Endothelial cell of umbilical vein (primary cell): ENCODE measurements around the gene KCNH1. TPM values are rescaled to one million over a fixed set of nuclear protein-coding genes. Genes with fewer than 3 reads are reported as not detected.

ENCODE experiments used
- BruUV-seq: library from RNA; stranded (reverse); fragments of 400-500 nt; replicated peaks from 2 replicates; lab custom pipeline; 2021; lab: Mats Ljungman, UMichigan
- CTCF ChIA-PET: fragments of 300-600, 350-600 bp; sonication (Branson Sonifier 250); formaldehyde crosslinking; loops from one replicate; lab custom pipeline; 2021; ENCODE audit warnings: antibody characterized with exemption, inconsistent platforms; lab: Charles Lee
- POLR2A ChIA-PET: fragments of 300-600, 350-600 bp; sonication (Branson Sonifier 250); formaldehyde crosslinking; loops from one replicate; lab custom pipeline; 2021; ENCODE audit warnings: antibody characterized with exemption, inconsistent platforms; lab: Charles Lee
- DNase-seq: peaks from one replicate; pipeline ENCODE4 v3.0.0-alpha.2; 2011; ENCODE audit warnings: low read depth, low spot score
- FAIRE-seq: peaks from 2 replicates; lab custom pipeline; 2011; peaks lifted over from hg19 to GRCh38; lab: Jason Lieb, UNC
- H2AFZ ChIP-seq: 2 replicates; pipeline ENCODE4 v1.6.0; 2012; ENCODE audit warnings: low read depth, low read length, control low read depth, inconsistent platforms
- H3K27ac ChIP-seq: 2 replicates; pipeline ENCODE4 v1.5.1; 2011; ENCODE audit warnings: low read depth, mild to moderate bottlenecking, control low read depth, low read length, moderate library complexity; ENCODE audit not compliant: insufficient read depth
- H3K27me3 ChIP-seq, 2 experiments: 2 replicates each; pipeline versions ENCODE4 v1.6.0 to v1.6.1; 2011; ENCODE audit warnings: low read length in 2 of 2, mixed read lengths in 1 of 2; ENCODE audit not compliant: control insufficient read depth in 2 of 2, insufficient read depth in 2 of 2
- H3K36me3 ChIP-seq, 2 experiments: 2 replicates in 1 of 2; 3 replicates in 1 of 2; pipeline ENCODE4 v1.5.1; 2011; ENCODE audit warnings: low read length in 2 of 2, mild to moderate bottlenecking in 1 of 2, moderate library complexity in 1 of 2; ENCODE audit not compliant: control insufficient read depth in 2 of 2, insufficient read depth in 2 of 2; ENCODE audit errors: extremely low read depth in 1 of 2
- H3K4me1 ChIP-seq: 3 replicates; pipeline ENCODE4 v1.5.1; 2011; ENCODE audit warnings: mild to moderate bottlenecking, low read length; ENCODE audit not compliant: control insufficient read depth, insufficient read depth; ENCODE audit errors: extremely low read depth
- H3K4me2 ChIP-seq: 2 replicates; pipeline ENCODE4 v1.6.1; 2011; ENCODE audit warnings: low read length, control low read depth, mixed read lengths; ENCODE audit not compliant: insufficient read depth
- H3K4me3 ChIP-seq, 3 experiments: fragments of 200-600 bp in 1 of 3; sonication (generic), shearing (Covaris generic) in 1 of 3; replicated peaks in 1 of 3; 2 replicates each; pipeline ENCODE4 v1.5.1; 2011 to 2016; ENCODE audit warnings: control low read depth in 3 of 3, low read length in 3 of 3, mild to moderate bottlenecking in 2 of 3, inconsistent platforms in 1 of 3, low read depth in 1 of 3, moderate library complexity in 1 of 3; ENCODE audit not compliant: insufficient read depth in 1 of 3
- H3K79me2 ChIP-seq: 2 replicates; pipeline ENCODE4 v1.6.0; 2012; ENCODE audit warnings: low read length, inconsistent platforms; ENCODE audit not compliant: control insufficient read depth, insufficient read depth
- H3K9ac ChIP-seq: replicated peaks from 2 replicates; pipeline ENCODE3; 2011; ENCODE audit warnings: low read length, control low read depth; ENCODE audit not compliant: insufficient read depth; ENCODE audit errors: extremely low read depth
- H3K9me1 ChIP-seq: replicated peaks from 3 replicates; pipeline ENCODE4 v1.6.0; 2011; ENCODE audit warnings: mild to moderate bottlenecking, low read length; ENCODE audit not compliant: control insufficient read depth, insufficient read depth; ENCODE audit errors: extremely low read depth
- H3K9me3 ChIP-seq: replicated peaks from 2 replicates; pipeline ENCODE4 v1.5.1; 2012; ENCODE audit warnings: low read length, inconsistent platforms; ENCODE audit not compliant: control insufficient read depth, insufficient read depth
- H4K20me1 ChIP-seq: replicated peaks from 2 replicates; pipeline ENCODE3; 2011; ENCODE audit warnings: mild to moderate bottlenecking, low read length; ENCODE audit not compliant: control insufficient read depth, insufficient read depth; ENCODE audit errors: extremely low read depth
- EZH2 ChIP-seq: IDR thresholded peaks from 2 replicates; pipeline ENCODE4 v1.6.1; 2012; ENCODE audit warnings: borderline replicate concordance, low read depth, mild to moderate bottlenecking, moderate library complexity, low read length, inconsistent platforms; ENCODE audit not compliant: severe bottlenecking
- FOS ChIP-seq: IDR thresholded peaks from 2 replicates; pipeline ENCODE4 v1.6.1; 2011; ENCODE audit warnings: mild to moderate bottlenecking, low read length, moderate library complexity, borderline replicate concordance; ENCODE audit not compliant: insufficient read depth
- GATA2 ChIP-seq: IDR thresholded peaks from 2 replicates; pipeline ENCODE4 v1.7.0; 2011; ENCODE audit warnings: low read depth, mild to moderate bottlenecking, moderate library complexity, mixed read lengths, low read length; ENCODE audit not compliant: insufficient read length, insufficient read depth
- JUN ChIP-seq: IDR thresholded peaks from 2 replicates; pipeline ENCODE4 v1.6.1; 2011; ENCODE audit warnings: borderline replicate concordance, low read depth; ENCODE audit not compliant: insufficient read length, insufficient read depth
- MYC ChIP-seq: IDR thresholded peaks from one replicate; pipeline ENCODE4 v1.6.1; 2011; ENCODE audit warnings: mild to moderate bottlenecking, low read depth, low read length
- POLR2A ChIP-seq: IDR thresholded peaks from 2 replicates; pipeline ENCODE4 v1.6.1; 2012; ENCODE audit warnings: low read depth, mild to moderate bottlenecking, control low read depth, low read length
- POLR2AphosphoS5 ChIP-seq: IDR thresholded peaks from 2 replicates; pipeline ENCODE4 v1.6.1; 2012; ENCODE audit warnings: low read depth, mild to moderate bottlenecking, control low read depth, low read length, moderate library complexity; ENCODE audit not compliant: insufficient read depth
- dilution Hi-C: fragments of 300-500 bp; cut with MboI; formaldehyde crosslinking; loops from one replicate; pipeline ENCODE4 v1.15.0; 2019; ENCODE audit warnings: low sequenced_read_pairs; ENCODE audit not compliant: extremely low pct_ligation_motif_present
- intact Hi-C: fragments of 100-400 bp; cut with micrococcal nuclease; formaldehyde crosslinking; loops from one replicate; pipeline ENCODE4 v1.10.0; 2022
- polyA plus RNA-seq, 4 experiments: library from polyadenylated mRNA; depleted of rRNA in 3 of 4; stranded (reverse) in 3 of 4; unstranded in 1 of 4; fragments of >200 nt; gene quantifications; 2 replicates each; pipeline versions ENCODE4 v1.2.1 to v1.2.3, GENCODE V29; 2011 to 2012; ENCODE audit warnings: missing spikeins in 1 of 4
- total RNA-seq: library from RNA; stranded (reverse); gene quantifications from 2 replicates; pipeline ENCODE4 v1.2.3, GENCODE V29; 2021
- TF ChIP-seq, protein P1 (sequence below), 2 donors: IDR thresholded peaks; 1 replicate in 1 of 2; 2 replicates in 1 of 2; pipeline ENCODE4 v1.5.1; 2011; ENCODE audit warnings: low read length in 2 of 2, mild to moderate bottlenecking in 2 of 2, moderate library complexity in 2 of 2, control low read depth in 1 of 2, inconsistent platforms in 1 of 2, low read depth in 1 of 2; ENCODE audit not compliant: insufficient read depth in 1 of 2; ENCODE audit errors: extremely low read depth in 1 of 2
- TF ChIP-seq, protein P2 (sequence below): IDR thresholded peaks from 2 replicates; pipeline ENCODE4 v1.6.1; 2011; ENCODE audit not compliant: insufficient read depth, insufficient read length

The KCNH1 gene
- total and polyA plus RNA-seq, 2 donors (not counting 3 experiments of a cell fraction or from before 2014, with no cell fraction given), result not detected

DNA sequence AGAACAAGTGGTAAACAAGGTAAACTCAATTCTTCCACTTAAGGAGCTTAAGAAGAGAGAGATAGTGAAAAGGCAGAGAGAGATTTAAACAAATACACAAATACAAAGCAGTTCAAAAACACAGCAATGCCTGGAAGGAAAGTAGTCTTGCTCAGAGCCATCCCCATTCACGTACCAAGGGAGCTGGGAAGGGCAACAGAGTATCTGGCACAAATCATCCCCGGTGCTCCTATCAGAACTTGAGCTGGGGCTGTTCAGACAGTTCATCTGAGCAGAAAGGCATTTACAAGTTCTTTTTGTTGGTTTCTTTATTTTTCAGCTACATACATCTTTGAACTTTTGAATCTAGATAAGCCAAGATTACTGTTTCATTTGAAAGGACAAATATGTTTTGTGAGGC is 233.9 kb downstream of the KCNH1 start:
- no TSS peak for BruUV-seq
- H3K9ac ChIP-seq, result no peak overlapping the region
- H3K36me3 ChIP-seq, result no peaks in the 10 kb centered on the region
- no peak overlapping the region for H3K4me3 ChIP-seq
- H3K27ac ChIP-seq, result no peak overlapping the region
- ChIA-PET POLR2A (no interaction called here), CTCF (no interaction called here)
- H4K20me1 ChIP-seq, result no peaks in the 10 kb centered on the region
- no peak for FAIRE-seq
- peaks cover 6% of the 10 kb centered on the region for H3K9me3 ChIP-seq
- H3K27me3 ChIP-seq, result no peaks in the 10 kb centered on the region
- H3K9me1 ChIP-seq, result no peaks in the 10 kb centered on the region
- H3K4me2 ChIP-seq, result no peak overlapping the region
- H3K4me1 ChIP-seq, result no peaks in the 10 kb centered on the region
- no peak for TF ChIP-seq MYC
- TF ChIP-seq JUN, result no peak
- TF ChIP-seq, protein P1, sequence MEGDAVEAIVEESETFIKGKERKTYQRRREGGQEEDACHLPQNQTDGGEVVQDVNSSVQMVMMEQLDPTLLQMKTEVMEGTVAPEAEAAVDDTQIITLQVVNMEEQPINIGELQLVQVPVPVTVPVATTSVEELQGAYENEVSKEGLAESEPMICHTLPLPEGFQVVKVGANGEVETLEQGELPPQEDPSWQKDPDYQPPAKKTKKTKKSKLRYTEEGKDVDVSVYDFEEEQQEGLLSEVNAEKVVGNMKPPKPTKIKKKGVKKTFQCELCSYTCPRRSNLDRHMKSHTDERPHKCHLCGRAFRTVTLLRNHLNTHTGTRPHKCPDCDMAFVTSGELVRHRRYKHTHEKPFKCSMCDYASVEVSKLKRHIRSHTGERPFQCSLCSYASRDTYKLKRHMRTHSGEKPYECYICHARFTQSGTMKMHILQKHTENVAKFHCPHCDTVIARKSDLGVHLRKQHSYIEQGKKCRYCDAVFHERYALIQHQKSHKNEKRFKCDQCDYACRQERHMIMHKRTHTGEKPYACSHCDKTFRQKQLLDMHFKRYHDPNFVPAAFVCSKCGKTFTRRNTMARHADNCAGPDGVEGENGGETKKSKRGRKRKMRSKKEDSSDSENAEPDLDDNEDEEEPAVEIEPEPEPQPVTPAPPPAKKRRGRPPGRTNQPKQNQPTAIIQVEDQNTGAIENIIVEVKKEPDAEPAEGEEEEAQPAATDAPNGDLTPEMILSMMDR (IDR thresholded peaks at IDR 0.05; ENCODE audit: extremely low read depth in 1 of 2, insufficient read depth in 1 of 2, low read depth in 1 of 2, low read length in 2 of 2), result no peak
- no peak for TF ChIP-seq EZH2
- TF ChIP-seq, protein P2, sequence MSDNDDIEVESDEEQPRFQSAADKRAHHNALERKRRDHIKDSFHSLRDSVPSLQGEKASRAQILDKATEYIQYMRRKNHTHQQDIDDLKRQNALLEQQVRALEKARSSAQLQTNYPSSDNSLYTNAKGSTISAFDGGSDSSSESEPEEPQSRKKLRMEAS, result no peak
- no peak for TF ChIP-seq POLR2A
- no peak for TF ChIP-seq POLR2AphosphoS5
- TF ChIP-seq FOS, result no peak
- TF ChIP-seq GATA2, result no peak
- no peaks in the 10 kb centered on the region for H3K79me2 ChIP-seq
- dilution Hi-C loops, result no loop called here
- DNase-seq, result no peak
- no peak overlapping the region for H2AFZ ChIP-seq
- intact Hi-C loops, result no loop called here
